Stimulated activated CD8-positive, alpha-beta memory T cell treated with anti-CD3 and anti-CD28 coated beads, Interleukin-4, amount 100 ng/mL, for 4 hours (primary cell): ENCODE results near the gene SH3D19.

Experiments
- DNase-seq, 2 donors: peaks; one replicate each; pipeline ENCODE4 v3.0.0-alpha.2; 2020; ENCODE audit warnings: low read depth in 2 of 2, low spot score in 1 of 2

SH3D19 gene

GRCh38 chr4:151202381-151202780, 123.0 kb downstream of the SH3D19 start:
- no peak for DNase-seq

DNA sequence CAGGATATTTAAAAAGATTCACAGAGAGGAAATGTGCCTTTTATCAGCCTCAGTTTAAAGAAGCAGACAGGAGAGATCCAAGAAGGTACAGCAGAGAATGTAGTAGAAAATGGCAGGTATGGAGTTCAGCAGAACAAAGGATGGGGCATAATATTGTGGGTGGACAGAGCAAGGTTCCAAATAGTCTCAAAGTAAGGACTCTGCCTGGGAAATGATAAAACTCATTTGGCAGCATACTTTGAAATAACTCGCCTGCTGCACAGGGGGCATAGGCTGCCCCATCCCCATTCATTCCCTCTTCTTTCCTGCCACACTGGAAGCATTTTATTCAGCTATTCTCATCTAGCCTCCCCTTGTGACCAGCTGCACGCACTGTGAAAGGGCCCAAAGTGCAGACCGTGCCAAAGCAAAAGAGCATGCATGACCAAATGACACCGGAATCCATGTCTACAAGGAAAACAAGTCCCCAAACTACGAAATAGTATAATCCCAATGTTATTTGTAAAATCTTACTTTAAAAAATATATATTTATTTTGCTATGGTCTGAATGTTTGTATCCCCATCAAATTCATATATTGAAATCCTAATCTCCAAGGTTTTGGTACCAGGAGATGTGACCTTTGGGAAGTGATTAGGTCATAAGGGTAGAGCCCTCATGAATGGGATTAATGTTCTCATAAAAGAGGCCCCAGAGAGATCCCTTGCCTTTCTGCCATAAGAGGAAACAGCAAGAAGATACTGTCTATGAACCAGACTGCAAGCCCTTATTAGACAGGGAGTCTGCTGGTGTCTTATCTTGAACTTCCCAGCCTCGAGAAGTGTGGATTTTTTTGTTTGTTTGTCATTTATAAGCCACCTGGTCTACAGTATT, 125.8 kb downstream of the SH3D19 start:
- DNase-seq = no peak

GRCh38 chr4:151198748-151199147, 126.7 kb downstream of the SH3D19 start:
- DNase-seq = no peak

DNA sequence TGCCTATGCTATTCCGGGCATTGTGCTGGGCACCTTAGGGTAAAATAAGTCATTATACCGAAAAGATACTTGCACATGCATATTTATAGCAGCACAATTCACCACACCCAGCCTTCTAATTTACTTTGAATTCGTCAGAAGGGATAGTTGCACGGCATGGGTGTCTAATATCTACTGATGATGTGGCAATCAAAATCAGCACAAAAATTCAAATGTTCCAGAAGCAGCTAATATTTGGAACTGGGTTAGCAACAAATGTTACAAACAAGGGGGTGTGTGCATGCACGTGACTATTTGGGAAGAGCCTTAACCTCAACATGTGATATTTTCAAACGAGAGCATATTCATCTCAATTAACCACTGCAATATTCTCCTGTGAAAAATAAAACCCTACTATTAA, 128.2 kb downstream of the SH3D19 start:
- no peak for DNase-seq

GRCh38 chr4:151195801-151196200, 129.6 kb downstream of the SH3D19 start:
- DNase-seq = no peak

GRCh38 chr4:151193414-151193813, 132.0 kb downstream of the SH3D19 start:
- DNase-seq = no peak

GRCh38 chr4:151192556-151193235, 132.7 kb downstream of the SH3D19 start:
- DNase-seq = no peak

DNA sequence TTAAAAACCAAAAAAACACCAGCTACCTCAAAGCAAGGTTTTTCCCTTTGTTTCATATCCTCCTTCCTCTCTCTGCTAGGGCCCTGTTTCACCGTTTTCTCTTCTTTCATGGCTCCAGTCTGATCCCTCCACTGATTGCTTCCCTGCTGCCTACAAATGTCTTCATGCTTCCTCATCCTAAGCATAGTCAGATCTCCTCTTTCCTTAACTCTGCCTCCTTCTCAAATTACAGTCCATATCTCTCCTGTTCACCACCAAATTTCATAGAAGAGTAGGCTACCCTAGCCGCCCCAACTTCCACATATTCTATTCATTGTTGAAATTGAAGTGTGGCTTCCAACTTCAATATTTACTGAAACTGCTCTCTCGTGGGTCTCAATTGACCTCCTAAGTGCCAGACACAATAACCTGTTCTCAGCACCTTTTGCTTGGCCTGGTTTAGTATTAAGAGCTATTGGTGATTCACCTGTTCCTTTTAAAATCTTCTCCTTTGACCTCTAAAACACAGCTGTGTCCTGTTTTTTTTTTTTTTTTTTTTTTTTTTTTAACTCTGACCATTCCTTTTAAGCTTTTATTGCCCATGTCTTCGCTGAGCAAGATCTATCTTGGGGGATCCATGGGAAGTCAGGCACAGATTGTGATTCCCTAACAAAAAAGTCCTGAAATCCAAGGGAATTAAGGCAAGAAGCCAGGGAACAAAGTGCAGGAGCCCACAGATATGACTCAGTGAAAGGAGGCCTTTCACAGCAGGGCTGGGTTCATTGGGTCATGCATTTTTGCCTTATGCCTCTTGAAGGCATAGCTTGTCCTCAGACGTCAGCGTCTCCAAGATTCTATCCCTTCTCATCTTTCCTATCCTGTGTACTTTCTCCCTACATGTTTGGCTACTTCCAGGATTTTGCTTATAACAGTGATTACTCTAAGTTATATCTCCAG, 140.6 kb downstream of the SH3D19 start:
- DNase-seq = no peak

DNA sequence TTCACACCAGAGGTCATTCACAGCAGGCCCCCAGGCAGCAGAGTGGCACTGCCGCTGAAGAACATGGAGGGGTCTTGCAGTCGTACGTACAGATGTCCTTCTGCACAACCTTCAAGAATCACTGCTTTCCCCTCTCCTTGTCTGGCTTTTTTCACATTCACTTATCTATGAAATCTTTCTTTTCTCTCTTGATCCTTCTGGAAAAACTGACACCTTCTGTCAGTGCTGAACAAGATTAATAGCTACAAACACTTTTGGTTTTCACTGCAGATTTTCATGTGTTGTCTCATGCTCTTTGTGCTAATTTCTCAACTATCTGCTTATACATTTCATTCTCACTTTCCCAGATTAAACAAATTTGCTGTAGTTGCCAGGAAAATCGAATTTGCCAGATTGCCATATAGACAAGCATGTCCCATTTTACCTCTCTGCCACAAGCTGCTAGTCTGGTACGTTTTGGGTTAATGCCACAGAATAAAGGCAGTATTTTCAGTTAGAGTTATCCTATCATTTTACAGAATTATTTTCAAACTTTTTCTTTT, 142.9 kb downstream of the SH3D19 start:
- DNase-seq = no peak

DNA sequence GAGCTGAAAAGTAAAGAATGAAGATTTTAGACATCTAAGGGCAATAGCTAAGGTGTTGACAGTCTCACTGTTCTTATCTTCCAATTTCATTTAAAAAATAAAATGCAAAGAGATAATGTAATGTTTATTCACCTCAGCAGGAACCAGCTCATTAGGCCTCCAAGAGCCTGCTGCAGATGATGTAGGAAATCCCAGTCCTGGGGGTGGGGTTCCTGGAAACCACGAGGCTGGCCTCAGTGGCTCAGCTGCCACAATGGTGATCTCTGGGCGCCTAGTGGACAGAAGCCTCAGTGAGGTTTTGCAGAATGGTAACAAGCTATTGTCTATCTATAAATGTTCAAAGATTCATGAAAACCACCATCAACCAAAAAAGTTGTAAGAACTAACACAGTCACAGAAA, 148.7 kb downstream of the SH3D19 start:
- no peak for DNase-seq

DNA sequence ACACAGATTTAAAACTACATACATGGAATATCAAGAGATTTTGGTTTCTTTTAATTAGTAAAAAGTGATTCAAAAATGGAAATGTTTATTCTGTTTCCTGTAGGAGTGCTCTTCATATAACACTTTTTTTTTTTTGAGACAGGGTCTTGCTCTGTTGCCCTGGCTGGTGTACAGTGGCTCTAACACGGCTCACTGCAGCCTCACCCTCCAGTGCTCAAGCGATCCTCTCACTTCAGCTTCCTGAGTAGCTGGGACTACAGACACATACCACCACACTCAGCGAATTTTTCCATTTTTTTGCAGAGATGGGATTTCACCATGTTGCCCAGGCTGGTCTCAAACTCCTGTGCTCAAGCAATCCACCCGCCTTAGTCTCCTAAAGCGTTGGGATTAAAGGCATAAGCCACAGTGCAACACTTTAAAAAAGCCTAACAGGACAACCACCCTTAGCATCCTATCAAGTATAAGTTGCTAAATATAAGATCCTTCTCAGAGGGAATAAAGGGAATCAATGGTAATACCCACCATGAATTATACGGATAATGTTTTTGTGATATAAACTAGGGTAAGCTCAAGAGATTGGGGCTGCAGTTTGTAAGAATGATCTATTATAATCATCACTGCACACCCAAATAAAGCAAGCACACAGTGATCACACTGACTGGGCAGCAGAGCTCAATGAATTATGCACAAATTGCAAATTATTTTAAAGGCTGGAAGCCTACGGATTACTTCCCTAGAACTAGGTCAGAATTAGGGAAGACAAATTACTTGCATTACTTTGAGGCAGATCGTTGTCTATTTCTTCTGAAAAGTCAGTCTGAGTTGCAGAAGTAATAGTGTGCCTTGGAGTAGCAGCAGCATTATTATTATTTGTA, 149.4 kb downstream of the SH3D19 start:
- DNase-seq = no peak

DNA sequence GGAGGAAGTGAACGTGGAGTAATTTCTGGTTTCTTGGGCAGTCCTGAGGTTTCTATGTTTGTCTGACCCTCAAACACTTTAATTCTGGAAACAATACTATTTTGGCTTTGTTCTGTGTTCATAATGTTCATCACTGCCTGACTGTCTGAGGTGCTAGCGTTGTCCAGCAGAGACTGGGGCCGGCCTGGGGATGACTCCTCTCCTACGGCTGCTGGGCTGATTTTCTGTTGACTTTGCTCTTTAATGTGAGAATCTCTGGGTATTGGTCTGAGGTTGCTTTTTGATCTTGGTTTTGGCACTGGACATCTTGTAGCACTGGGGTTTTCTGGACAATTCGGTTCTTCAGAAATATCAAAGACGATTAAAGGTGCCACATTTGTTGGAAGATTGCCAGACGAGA, 150.2 kb downstream of the SH3D19 start:
- no peak for DNase-seq

DNA sequence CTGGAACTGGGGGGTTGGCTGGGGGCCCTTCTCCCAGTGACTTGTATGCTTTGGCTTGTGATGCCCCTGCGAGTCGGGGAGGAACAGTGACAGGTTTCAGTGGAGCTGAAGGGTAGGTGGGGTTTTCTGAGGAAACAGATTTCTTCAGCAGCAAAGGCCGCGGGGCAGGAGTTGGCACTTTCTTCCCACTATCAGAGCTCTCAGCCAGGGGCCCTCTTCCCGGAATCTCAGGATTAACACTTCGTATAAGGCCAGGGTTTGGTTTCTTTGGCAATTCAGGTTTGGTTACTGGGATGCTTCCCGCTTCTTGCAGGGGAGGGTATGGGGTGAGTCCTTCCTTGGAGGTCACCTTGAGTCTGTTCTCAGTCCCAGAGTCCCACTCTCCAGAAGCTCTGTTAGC, 150.6 kb downstream of the SH3D19 start:
- no peak for DNase-seq

GRCh38 chr4:151173871-151174270, 151.5 kb downstream of the SH3D19 start:
- DNase-seq = no peak

DNA sequence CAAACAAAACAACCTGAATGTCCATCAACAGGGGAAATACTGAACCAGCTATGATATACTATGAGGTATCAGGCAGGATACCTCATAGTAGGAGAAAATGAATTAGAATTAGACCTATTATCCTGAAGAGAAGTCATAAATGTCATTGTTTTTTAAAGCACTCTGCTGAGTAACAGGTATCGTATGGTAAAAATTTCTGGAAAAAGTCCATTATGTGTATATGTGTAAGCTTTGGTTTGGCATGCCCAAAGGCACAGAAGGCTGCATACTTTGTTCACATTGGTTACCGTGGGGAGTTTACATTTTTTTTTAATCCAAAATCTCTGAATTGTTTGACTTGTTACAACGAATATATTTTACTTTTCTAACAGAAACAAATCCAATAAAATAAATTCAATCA, 155.5 kb downstream of the SH3D19 start:
- DNase-seq = no peak

GRCh38 chr4:151169223-151169622, 156.2 kb downstream of the SH3D19 start:
- DNase-seq = no peak

DNA sequence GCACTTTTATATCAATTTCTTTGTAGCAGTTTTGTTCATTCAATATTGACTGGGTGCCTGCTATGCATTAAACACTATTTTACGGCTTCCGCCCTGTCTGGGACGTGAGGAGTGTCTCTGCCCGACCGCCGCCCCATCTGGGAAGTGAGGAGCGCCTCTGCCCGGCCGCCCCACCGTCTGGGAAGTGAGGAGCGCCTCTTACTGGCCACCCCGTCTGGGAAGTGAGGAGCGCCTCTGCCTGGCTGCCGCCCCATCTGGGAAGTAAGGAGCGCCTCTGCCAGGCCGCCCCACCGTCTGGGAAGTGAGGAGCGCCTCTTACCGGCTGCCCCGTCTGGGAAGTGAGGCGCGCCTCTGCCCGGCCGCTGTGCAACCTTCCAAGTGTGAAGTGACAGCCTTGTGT, 157.8 kb downstream of the SH3D19 start:
- no peak for DNase-seq

DNA sequence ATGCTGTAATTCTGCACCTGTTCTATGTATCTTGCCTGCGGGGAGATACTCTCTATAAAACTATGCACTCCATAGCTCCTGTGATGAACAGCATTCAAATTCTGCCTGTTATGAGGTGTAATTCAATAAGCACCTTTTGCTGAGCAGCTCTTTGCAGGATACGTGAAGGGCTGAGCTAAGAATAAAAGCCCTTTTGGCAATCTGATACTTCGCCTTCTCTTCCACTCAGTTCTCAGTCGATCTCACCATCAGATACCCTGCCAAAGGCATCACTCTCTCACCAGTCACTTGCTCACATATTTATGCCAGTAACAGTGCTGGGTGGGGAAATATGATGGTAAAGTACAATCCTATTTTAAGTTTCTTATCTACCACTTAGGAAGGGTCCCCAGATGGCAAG, 158.8 kb downstream of the SH3D19 start:
- DNase-seq = no peak

DNA sequence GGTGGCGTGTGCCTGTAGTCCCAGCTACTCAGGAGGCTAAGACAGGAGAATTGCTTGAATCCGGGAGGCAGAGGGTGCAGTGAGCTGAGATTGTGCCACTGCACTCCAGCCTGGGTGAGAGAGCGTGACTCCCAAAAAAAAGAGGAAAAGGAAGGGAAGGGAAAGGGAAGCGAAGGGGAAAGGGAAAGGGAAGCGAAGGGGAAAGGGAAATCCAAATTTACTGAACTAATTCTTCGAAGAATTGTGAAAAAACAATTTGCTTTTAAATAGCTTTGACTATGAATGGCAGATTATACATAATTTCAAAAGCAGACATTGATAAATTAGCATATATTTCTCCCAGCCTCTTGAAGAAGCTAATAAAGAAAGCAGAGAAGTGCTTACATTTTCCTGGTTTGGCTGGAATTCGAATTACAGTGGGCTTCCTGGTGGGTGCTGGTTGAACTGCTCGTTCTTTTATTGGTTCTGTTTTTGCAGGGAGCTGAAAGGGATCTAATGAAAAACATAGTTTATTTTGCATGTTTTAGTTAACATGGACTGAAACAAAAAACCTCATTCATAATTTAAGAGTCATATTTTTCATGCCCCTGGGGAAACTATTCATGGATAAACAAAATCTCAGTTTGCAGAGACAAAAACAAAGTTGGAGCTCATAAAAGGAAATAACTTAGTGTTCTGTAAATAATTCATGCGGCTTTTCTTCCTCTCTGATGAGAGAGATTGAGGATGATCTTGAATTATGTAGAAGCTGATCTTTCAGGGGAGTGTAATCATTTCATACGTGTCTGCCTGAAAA, 160.0 kb downstream of the SH3D19 start:
- DNase-seq = no peak
